ENCODE results near the gene NEIL3.

NEIL3 gene

GRCh38 chr4:177384856-177385397 lies 75.3 kb downstream of the NEIL3 start:
- no peak for DNase-seq (ENCODE audit: insufficient read length, low spot score)
- peak; percentile 32 for FAIRE-seq
- no peak for TF ChIP-seq CTCF (IDR thresholded peaks at IDR 0.05; ENCODE audit: insufficient read depth, missing control alignments)

- DNase-seq (ENCODE audit: insufficient read length, low spot score), result no peak
- peak; percentile 6 for FAIRE-seq
- no peak for TF ChIP-seq CTCF (IDR thresholded peaks at IDR 0.05; ENCODE audit: insufficient read depth, missing control alignments)
Observed at GRCh38 chr4:177385576-177386277, 76.1 kb downstream of the NEIL3 start.

- no peak for TF ChIP-seq CTCF (IDR thresholded peaks at IDR 0.05; ENCODE audit: insufficient read depth, missing control alignments)
- FAIRE-seq (no peak), DNase-seq (ENCODE audit: insufficient read length, low spot score) (no peak)
Observed at GRCh38 chr4:177386278-177386815, 76.7 kb downstream of the NEIL3 start.

GRCh38 chr4:177391287-177391686 lies 81.6 kb downstream of the NEIL3 start:
- FAIRE-seq, result no peak
- DNase-seq (ENCODE audit: insufficient read length, low spot score), result no peak
- TF ChIP-seq CTCF (IDR thresholded peaks at IDR 0.05; ENCODE audit: insufficient read depth, missing control alignments), result no peak

GRCh38 chr4:177391953-177392352 lies 82.3 kb downstream of the NEIL3 start:
- FAIRE-seq (no peak), DNase-seq (ENCODE audit: insufficient read length, low spot score) (no peak)
- no peak for TF ChIP-seq CTCF (IDR thresholded peaks at IDR 0.05; ENCODE audit: insufficient read depth, missing control alignments)

- TF ChIP-seq CTCF (IDR thresholded peaks at IDR 0.05; ENCODE audit: insufficient read depth, missing control alignments), result no peak
- FAIRE-seq, result no peak
- DNase-seq (ENCODE audit: insufficient read length, low spot score), result no peak
Observed at GRCh38 chr4:177393236-177393635, 83.6 kb downstream of the NEIL3 start.

GRCh38 chr4:177396352-177396751 lies 86.7 kb downstream of the NEIL3 start:
- DNase-seq (ENCODE audit: insufficient read length, low spot score), result no peak
- no peak for TF ChIP-seq CTCF (IDR thresholded peaks at IDR 0.05; ENCODE audit: insufficient read depth, missing control alignments)
- no peak for FAIRE-seq

All from D721Med (cell line).